Stimulated activated CD4-positive, alpha-beta T cell treated with anti-CD3 and anti-CD28 coated beads, Interleukin-15, amount 100 ng/mL, for 48 hours (primary cell): Measurements from ENCODE around the gene DHRS3.
A peak's percentile ranks its signal among the peaks of the same experiment; 100 is the strongest.
"Not testable (repeated sequence)": the region's sequence is repeated elsewhere in the genome, so short reads cannot be mapped to it uniquely, and the experiment has no call there.

Source experiments
- DNase-seq, 2 donors: peaks; one replicate each; pipeline ENCODE4 v3.0.0-alpha.2; 2020; ENCODE audit warnings: low read depth in 2 of 2

The DHRS3 gene

GRCh38 chr1:12539705-12540579 is 78.1 kb downstream of the DHRS3 start:
- DNase-seq: no peak

GRCh38 chr1:12539320-12539704 is 78.7 kb downstream of the DHRS3 start:
- no peak for DNase-seq

- DNase-seq: not testable (repeated sequence)
These were observed 79.5 kb downstream of the DHRS3 start for GRCh38 chr1:12538536-12538935.

GRCh38 chr1:12537906-12538461 is 80.0 kb downstream of the DHRS3 start:
- no peak for DNase-seq

GRCh38 chr1:12537294-12537693 is 80.7 kb downstream of the DHRS3 start:
- no peak for DNase-seq

- no peak for DNase-seq
These were observed 81.9 kb downstream of the DHRS3 start for GRCh38 chr1:12536023-12536639.

GRCh38 chr1:12532405-12533315 is 85.3 kb downstream of the DHRS3 start:
- DNase-seq: no peak

- DNase-seq: no peak
These were observed 86.9 kb downstream of the DHRS3 start for GRCh38 chr1:12531179-12531499.

- DNase-seq: no peak
These were observed 87.4 kb downstream of the DHRS3 start for GRCh38 chr1:12530462-12531178.

- DNase-seq: no peak
These were observed 88.3 kb downstream of the DHRS3 start for GRCh38 chr1:12529640-12530174.

- no peak for DNase-seq
These were observed 89.8 kb downstream of the DHRS3 start for GRCh38 chr1:12528021-12528852.

- DNase-seq: no peak
These were observed 90.4 kb downstream of the DHRS3 start for GRCh38 chr1:12527564-12527963.

GRCh38 chr1:12525311-12526181 is 92.5 kb downstream of the DHRS3 start:
- DNase-seq: no peak

- DNase-seq: no peak
These were observed 93.7 kb downstream of the DHRS3 start for GRCh38 chr1:12524266-12524665.

GRCh38 chr1:12522780-12523179 is 95.2 kb downstream of the DHRS3 start:
- DNase-seq: not testable (repeated sequence)

GRCh38 chr1:12521096-12521495 is 96.9 kb downstream of the DHRS3 start:
- DNase-seq: no peak

- no peak for DNase-seq
These were observed 98.2 kb downstream of the DHRS3 start for GRCh38 chr1:12519693-12520364.

- peak; percentile 50 to 60 for DNase-seq
These were observed 98.9 kb downstream of the DHRS3 start for GRCh38 chr1:12518931-12519692.
